ENCODE measurements around the gene SRR. TPM values are rescaled to one million over a fixed set of nuclear protein-coding genes. Genes with fewer than 3 reads are reported as not detected.
A peak's percentile ranks its signal among the peaks of the same experiment; 100 is the strongest.

Gene SRR
- total and polyA plus RNA-seq, 9 donors = 4.2 to 18.7 (median 10.5) TPM

DNA sequence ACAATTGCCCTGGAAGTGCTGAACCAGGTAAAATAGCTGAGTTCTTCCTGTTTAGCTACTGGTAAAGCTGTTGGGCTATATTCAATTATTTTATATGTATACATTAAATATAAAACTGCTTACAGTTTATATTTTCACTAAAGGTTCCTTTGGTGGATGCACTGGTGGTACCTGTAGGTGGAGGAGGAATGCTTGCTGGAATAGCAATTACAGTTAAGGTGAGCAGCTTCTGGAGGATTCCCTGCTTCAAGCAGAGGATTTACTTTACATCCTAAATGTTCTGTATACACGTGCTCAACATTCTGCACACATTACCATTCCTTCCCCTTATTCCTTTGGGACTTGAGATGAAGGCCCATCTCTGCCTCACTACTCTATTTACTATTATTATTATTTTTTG is 17.6 kb downstream of the SRR start:
- H3K27me3 ChIP-seq = no peaks in the 10 kb centered on the region
- intact Hi-C loops (cut with DNase I) = no loop called here
- TF ChIP-seq CTCF (IDR thresholded peaks at IDR 0.05) (no peak), POLR2A (IDR thresholded peaks at IDR 0.05) (no peak), EP300 (IDR thresholded peaks at IDR 0.05) (no peak)
- H3K4me3 ChIP-seq = no peak overlapping the region
- no peaks in the 10 kb centered on the region for H3K9me3 ChIP-seq
- 53 to 71% (median 69%) methylated on average over 1 of the region's 1 CpG for WGBS, 3 donors
- no peak for DNase-seq
- no peaks in the 10 kb centered on the region for H3K4me1 ChIP-seq (ENCODE audit: insufficient read depth)
- H3K36me3 ChIP-seq = no peaks in the 10 kb centered on the region
- H3K27ac ChIP-seq = no peak overlapping the region

DNA sequence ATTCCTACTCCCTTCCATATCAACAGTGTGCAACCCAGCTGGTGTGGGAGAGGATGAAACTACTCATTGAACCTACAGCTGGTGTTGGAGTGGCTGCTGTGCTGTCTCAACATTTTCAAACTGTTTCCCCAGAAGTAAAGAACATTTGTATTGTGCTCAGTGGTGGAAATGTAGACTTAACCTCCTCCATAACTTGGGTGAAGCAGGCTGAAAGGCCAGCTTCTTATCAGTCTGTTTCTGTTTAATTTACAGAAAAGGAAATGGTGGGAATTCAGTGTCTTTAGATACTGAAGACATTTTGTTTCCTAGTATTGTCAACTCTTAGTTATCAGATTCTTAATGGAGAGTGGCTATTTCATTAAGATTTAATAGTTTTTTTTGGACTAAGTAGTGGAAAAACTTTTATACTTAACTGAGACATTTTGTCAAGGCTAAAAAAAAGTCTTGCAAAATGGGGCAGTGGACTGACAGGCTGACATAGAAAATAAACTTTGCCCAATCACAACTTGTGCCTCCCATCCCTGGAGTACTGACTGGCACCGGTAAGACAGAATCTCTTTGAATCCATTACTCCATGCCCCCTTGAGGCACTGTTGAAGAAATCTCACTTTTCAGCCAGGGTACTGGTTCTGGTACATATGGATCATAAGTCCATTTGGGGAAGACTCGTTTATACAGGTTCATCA is 20.0 kb downstream of the SRR start:
- Histone ChIP-seq H3K27ac (no peak overlapping the region), H3K36me3 (no peaks in the 10 kb centered on the region), H3K4me3 (no peak overlapping the region), H3K4me1 (ENCODE audit: insufficient read depth) (no peaks in the 10 kb centered on the region), H3K27me3 (no peaks in the 10 kb centered on the region), H3K9me3 (no peaks in the 10 kb centered on the region)
- 79 to 84% (median 81%) methylated on average over 2 of the region's 2 CpGs for WGBS, 3 donors
- intact Hi-C loops (cut with DNase I) = no loop called here
- DNase-seq = no peak
- TF ChIP-seq EP300 (IDR thresholded peaks at IDR 0.05) (no peak), CTCF (IDR thresholded peaks at IDR 0.05) (no peak), POLR2A (IDR thresholded peaks at IDR 0.05) (no peak)

DNA sequence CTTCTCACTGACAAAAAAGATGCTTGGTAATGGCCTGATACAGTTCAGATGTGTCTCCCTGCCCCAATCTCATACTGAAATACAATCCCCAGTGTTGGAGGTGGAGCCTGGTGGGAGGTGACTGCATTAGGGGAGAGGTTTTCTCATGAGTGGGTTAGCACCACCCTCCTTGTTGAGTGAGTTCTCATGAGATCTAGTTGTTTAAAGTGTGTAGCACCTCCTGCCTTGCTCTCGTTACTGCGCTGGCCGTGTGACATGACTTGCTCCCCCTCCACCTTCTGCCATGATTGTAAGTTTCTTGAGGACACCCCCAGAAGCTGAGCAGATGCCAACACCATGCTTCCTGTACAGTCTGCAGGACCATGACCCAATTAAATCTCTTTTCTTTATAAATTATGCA is 27.6 kb downstream of the SRR start:
- no peak overlapping the region for H3K4me3 ChIP-seq
- no peak for DNase-seq
- TF ChIP-seq CTCF (IDR thresholded peaks at IDR 0.05) (no peak), POLR2A (IDR thresholded peaks at IDR 0.05) (no peak), EP300 (IDR thresholded peaks at IDR 0.05) (no peak)
- no peak overlapping the region for H3K27ac ChIP-seq
- no peaks in the 10 kb centered on the region for H3K9me3 ChIP-seq
- WGBS, 3 donors = 51 to 82% (median 68%) methylated on average over 3 of the region's 3 CpGs
- intact Hi-C loops (cut with DNase I) = no loop called here
- H3K36me3 ChIP-seq = no peaks in the 10 kb centered on the region
- no peaks in the 10 kb centered on the region for H3K27me3 ChIP-seq
- H3K4me1 ChIP-seq (ENCODE audit: insufficient read depth) = peaks cover 3% of the 10 kb centered on the region

- H3K9me3 ChIP-seq = no peaks in the 10 kb centered on the region
- TF ChIP-seq EP300 (IDR thresholded peaks at IDR 0.05) (no peak), POLR2A (IDR thresholded peaks at IDR 0.05) (no peak), CTCF (IDR thresholded peaks at IDR 0.05) (no peak)
- intact Hi-C loops (cut with DNase I) = no loop called here
- H3K27ac ChIP-seq = peak overlapping the region in 1 of 2 donors; percentile 73
- H3K4me3 ChIP-seq = peak overlapping the region; percentile 76
- peak in 3 of 5 donors; percentile 42 to 53 (median 46) for DNase-seq
- 0 to 3% (median 1%) methylated on average over 17 of the region's 17 CpGs for WGBS, 3 donors
- H3K36me3 ChIP-seq = no peaks in the 10 kb centered on the region
- H3K27me3 ChIP-seq = no peaks in the 10 kb centered on the region
- peaks cover 5% of the 10 kb centered on the region for H3K4me1 ChIP-seq (ENCODE audit: insufficient read depth)
Measured at GRCh38 chr17:2335726-2336214, 32.0 kb downstream of the SRR start.

Measured in ovary (tissue), 9 donors.